MCF 10A (cell line): ENCODE results near the gene PHAX. TPM values are rescaled to one million over a fixed set of nuclear protein-coding genes. Genes with fewer than 3 reads are reported as not detected.

ENCODE experiments used
- BruUV-seq: library from RNA; stranded (reverse); fragments of 400-500 nt; replicated peaks from 2 replicates; lab custom pipeline; 2021; lab: Mats Ljungman, UMichigan
- CTCF ChIA-PET: fragments of 300-600 bp; sonication (Branson Sonifier 250); formaldehyde crosslinking; extraction: SDS; loops from one replicate; lab custom pipeline; 2021; ENCODE audit warnings: antibody characterized with exemption, inconsistent platforms; lab: Yijun Ruan, JAX
- POLR2A ChIA-PET: fragments of 300-600, 350-650 bp; sonication (Branson Sonifier 250); formaldehyde crosslinking; extraction: SDS; loops from one replicate; lab custom pipeline; 2020; ENCODE audit warnings: antibody characterized with exemption, inconsistent platforms; lab: Yijun Ruan, JAX
- DNase-seq: peaks from one replicate; pipeline ENCODE4 v3.0.0-alpha.2; 2018; ENCODE audit not compliant: unreplicated experiment
- H3K27ac Mint-ChIP-seq: one replicate; pipeline ENCODE4 v1.8.0; 2022; ENCODE audit warnings: mild to moderate bottlenecking, low read depth, mixed read lengths; ENCODE audit not compliant: unreplicated experiment
- H3K27me3 Mint-ChIP-seq: one replicate; pipeline ENCODE4 v1.8.0; 2022; ENCODE audit warnings: mixed read lengths; ENCODE audit not compliant: insufficient read depth, unreplicated experiment
- H3K36me3 Mint-ChIP-seq: one replicate; pipeline ENCODE4 v1.8.0; 2022; ENCODE audit warnings: mild to moderate bottlenecking, moderate library complexity, mixed read lengths; ENCODE audit not compliant: insufficient read depth, unreplicated experiment
- H3K4me1 Mint-ChIP-seq: one replicate; pipeline ENCODE4 v1.8.0; 2022; ENCODE audit warnings: mixed read lengths; ENCODE audit not compliant: insufficient read depth, unreplicated experiment
- H3K4me3 Mint-ChIP-seq: one replicate; pipeline ENCODE4 v1.8.0; 2022; ENCODE audit warnings: mild to moderate bottlenecking, moderate library complexity, mixed read lengths; ENCODE audit not compliant: unreplicated experiment
- H3K9me3 Mint-ChIP-seq: one replicate; pipeline ENCODE4 v1.8.0; 2022; ENCODE audit warnings: mixed read lengths; ENCODE audit not compliant: unreplicated experiment
- CTCF ChIP-seq: fragments of 200-600 bp; IDR thresholded peaks from one replicate; pipeline ENCODE4 v1.8.0; 2022; ENCODE audit warnings: antibody characterized with exemption, mild to moderate bottlenecking; ENCODE audit not compliant: unreplicated experiment
- intact Hi-C: fragments of 100-400 bp; cut with micrococcal nuclease; formaldehyde crosslinking; loops from 2 replicates; pipeline ENCODE4 v1.14.1; 2022
- total RNA-seq: library from RNA; stranded (reverse); gene quantifications from 2 replicates; pipeline ENCODE4 v1.2.3, GENCODE V29; 2022

PHAX gene
- total RNA-seq, 1 experiment from 2014 or later, result 57.4 TPM

- intact Hi-C loops, result no loop called here
- no peak overlapping the region for H3K27ac Mint-ChIP-seq
- POLR2A ChIA-PET, result interaction anchor here (0.7 to 1.0 kb wide), 2 partner anchors 9 to 835 kb away, joined by 3 read pairs; no protein-coding TSS in a partner anchor
These were observed 34.8 kb downstream of the PHAX start for GRCh38 chr5:126635585-126635984.

GRCh38 chr5:126636956-126637355, 36.2 kb downstream of the PHAX start:
- no peak for TF ChIP-seq CTCF
- Mint-ChIP-seq H3K4me3 (no peak overlapping the region), H3K27ac (no peak overlapping the region), H3K4me1 (no peaks in the 10 kb centered on the region), H3K27me3 (peaks cover 12% of the 10 kb centered on the region), H3K9me3 (no peaks in the 10 kb centered on the region), H3K36me3 (peaks cover 6% of the 10 kb centered on the region)
- POLR2A ChIA-PET, result no interaction called here
- CTCF ChIA-PET, result no interaction called here
- BruUV-seq, result no TSS peak
- DNase-seq, result no peak
- intact Hi-C loops, result no loop called here

More at GRCh38 chr5:126635585-126635984, 34.8 kb downstream of the PHAX start:
- TF ChIP-seq CTCF, result no peak
- BruUV-seq, result no TSS peak
- H3K36me3 Mint-ChIP-seq, result peaks cover 6% of the 10 kb centered on the region
- H3K9me3 Mint-ChIP-seq, result no peaks in the 10 kb centered on the region
- DNase-seq, result no peak
- H3K4me3 Mint-ChIP-seq, result no peak overlapping the region
- H3K27me3 Mint-ChIP-seq, result peaks cover 12% of the 10 kb centered on the region
- CTCF ChIA-PET, result interaction anchor here (0.7 to 1.0 kb wide), 2 partner anchors 92 to 119 kb away, joined by 3 to 4 read pairs; no protein-coding TSS in a partner anchor
- no peaks in the 10 kb centered on the region for H3K4me1 Mint-ChIP-seq

- Mint-ChIP-seq H3K4me3 (no peak overlapping the region), H3K27me3 (peaks cover 7% of the 10 kb centered on the region), H3K36me3 (no peaks in the 10 kb centered on the region), H3K27ac (no peak overlapping the region), H3K4me1 (no peaks in the 10 kb centered on the region), H3K9me3 (peaks cover 8% of the 10 kb centered on the region)
- CTCF ChIA-PET, result interaction anchor here (0.5 to 1.3 kb wide), 4 partner anchors 17 to 168 kb away, joined by 3 to 6 read pairs (median 3); no protein-coding TSS in a partner anchor
- POLR2A ChIA-PET, result no interaction called here
- no TSS peak for BruUV-seq
- TF ChIP-seq CTCF, result no peak
- intact Hi-C loops, result no loop called here
- DNase-seq, result no peak
These were observed 40.1 kb downstream of the PHAX start for GRCh38 chr5:126640866-126641265.

DNA sequence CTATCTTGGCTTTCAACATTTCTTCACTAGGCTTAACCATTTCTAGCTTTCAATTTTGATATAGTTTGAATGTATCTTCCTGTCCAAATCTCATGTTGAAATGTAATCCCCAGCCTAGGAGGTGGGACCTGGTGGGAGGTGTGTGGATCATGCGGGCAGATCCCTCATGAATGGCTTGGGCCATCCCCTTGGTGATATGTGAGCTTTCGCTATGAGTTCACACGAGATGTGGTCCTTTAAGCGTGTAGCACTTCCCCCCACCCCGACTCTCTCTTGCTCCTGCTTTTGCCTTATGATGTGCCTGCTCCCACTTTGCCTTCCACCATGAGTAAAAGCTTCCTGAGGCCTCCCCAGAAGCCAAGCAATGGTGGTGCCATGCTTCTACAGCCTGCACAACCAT, 40.6 kb downstream of the PHAX start:
- Mint-ChIP-seq H3K27ac (no peak overlapping the region), H3K4me1 (no peaks in the 10 kb centered on the region), H3K27me3 (peaks cover 2% of the 10 kb centered on the region), H3K36me3 (no peaks in the 10 kb centered on the region), H3K4me3 (no peak overlapping the region), H3K9me3 (peaks cover 8% of the 10 kb centered on the region)
- POLR2A ChIA-PET, result no interaction called here
- DNase-seq, result no peak
- intact Hi-C loops, result no loop called here
- no peak for TF ChIP-seq CTCF
- BruUV-seq, result no TSS peak
- CTCF ChIA-PET, result interaction anchor here (0.7 to 1.3 kb wide), 3 partner anchors 17 to 168 kb away, joined by 3 to 6 read pairs (median 3); no protein-coding TSS in a partner anchor
